HK-2 (cell line): ENCODE measurements around the gene GDF10.
A peak's percentile ranks its signal among the peaks of the same experiment; 100 is the strongest.

Experiments
- DNase-seq: peaks from one replicate; pipeline ENCODE4 v3.0.0-alpha.2; 2018; ENCODE audit not compliant: unreplicated experiment

The GDF10 gene

GRCh38 chr10:47294057-47294456 is 5.9 kb upstream of the GDF10 start:
- DNase-seq = no peak

- no peak for DNase-seq
Observed at GRCh38 chr10:47294501-47294900, 5.5 kb upstream of the GDF10 start.

GRCh38 chr10:47295411-47295810 is 4.6 kb upstream of the GDF10 start:
- no peak for DNase-seq

GRCh38 chr10:47296156-47296894 is 3.7 kb upstream of the GDF10 start:
- DNase-seq = no peak

- DNase-seq = no peak
Observed at GRCh38 chr10:47296941-47297340, 3.1 kb upstream of the GDF10 start.

- DNase-seq = no peak
Observed at GRCh38 chr10:47297866-47298540, 2.0 kb upstream of the GDF10 start.

- no peak for DNase-seq
Observed at GRCh38 chr10:47298715-47299114, 1.3 kb upstream of the GDF10 start.

- DNase-seq = no peak
Observed at GRCh38 chr10:47300429-47300931, 483 bp downstream of the GDF10 start.

GRCh38 chr10:47301833-47302232 is 1.8 kb downstream of the GDF10 start:
- DNase-seq = no peak

- DNase-seq = no peak
Observed at GRCh38 chr10:47303105-47303504, 3.1 kb downstream of the GDF10 start.

- DNase-seq = no peak
Observed at GRCh38 chr10:47303866-47304265, 3.9 kb downstream of the GDF10 start.

GRCh38 chr10:47305566-47305965 is 5.6 kb downstream of the GDF10 start:
- DNase-seq = no peak

- DNase-seq = no peak
Observed at GRCh38 chr10:47306387-47307210, 6.6 kb downstream of the GDF10 start.

GRCh38 chr10:47307381-47307780 is 7.4 kb downstream of the GDF10 start:
- no peak for DNase-seq

- DNase-seq = no peak
Observed at GRCh38 chr10:47308775-47309174, 8.8 kb downstream of the GDF10 start.

GRCh38 chr10:47309408-47310089 is 9.6 kb downstream of the GDF10 start:
- DNase-seq = no peak

GRCh38 chr10:47310090-47310505 is 10.1 kb downstream of the GDF10 start:
- DNase-seq = no peak

GRCh38 chr10:47311193-47311931 is 11.4 kb downstream of the GDF10 start:
- DNase-seq = no peak

GRCh38 chr10:47311932-47312662 is 12.1 kb downstream of the GDF10 start:
- peak; percentile 82 for DNase-seq

GRCh38 chr10:47312663-47312995 is 12.6 kb downstream of the GDF10 start:
- DNase-seq = no peak
